HG02885 (cell line): ENCODE measurements around the gene DIPK1B.
"Not testable (repeated sequence)": the region's sequence is repeated elsewhere in the genome, so short reads cannot be mapped to it uniquely, and the experiment has no call there.

Experiments used
- ATAC-seq: cut with Tn5 transposase; IDR thresholded peaks from one replicate; pipeline ENCODE4 v1.9.1; 2021; ENCODE audit warnings: mild to moderate bottlenecking; ENCODE audit not compliant: unreplicated experiment, poor library complexity

The DIPK1B gene

DNA sequence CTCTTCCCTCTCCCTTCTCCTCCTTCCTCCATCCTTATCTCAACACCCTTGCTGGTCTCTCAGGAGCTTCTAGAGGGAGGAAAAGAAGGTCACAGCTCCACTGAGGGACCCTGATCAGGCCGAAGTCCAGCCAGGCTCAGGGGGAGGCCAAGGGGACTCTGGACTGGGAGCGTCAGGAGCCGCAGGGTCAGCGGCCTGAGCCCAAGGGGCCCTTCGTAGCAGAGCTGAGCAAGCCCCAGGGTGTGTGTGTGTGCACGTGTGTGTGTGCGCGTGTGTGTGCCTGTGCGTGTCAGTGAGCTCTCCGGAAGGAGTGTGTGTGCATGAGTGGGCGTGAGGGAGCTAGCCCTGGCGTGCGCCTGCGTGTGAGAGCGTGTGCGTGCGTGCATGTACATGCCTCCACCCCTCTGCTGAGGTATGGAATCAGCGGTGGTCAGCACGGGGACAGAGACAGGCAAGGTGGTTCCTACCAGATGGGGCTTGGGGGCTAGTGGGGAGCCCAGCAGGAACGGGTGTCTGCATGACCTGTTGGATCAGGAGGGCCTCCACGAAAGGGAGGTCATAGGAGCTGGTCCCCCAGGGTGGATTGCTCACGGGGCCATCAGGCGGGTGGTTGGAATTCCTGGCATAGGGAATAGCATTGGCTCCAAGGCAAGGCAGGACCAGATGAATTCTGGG is 15.1 kb upstream of the DIPK1B start:
- no peak for ATAC-seq

DNA sequence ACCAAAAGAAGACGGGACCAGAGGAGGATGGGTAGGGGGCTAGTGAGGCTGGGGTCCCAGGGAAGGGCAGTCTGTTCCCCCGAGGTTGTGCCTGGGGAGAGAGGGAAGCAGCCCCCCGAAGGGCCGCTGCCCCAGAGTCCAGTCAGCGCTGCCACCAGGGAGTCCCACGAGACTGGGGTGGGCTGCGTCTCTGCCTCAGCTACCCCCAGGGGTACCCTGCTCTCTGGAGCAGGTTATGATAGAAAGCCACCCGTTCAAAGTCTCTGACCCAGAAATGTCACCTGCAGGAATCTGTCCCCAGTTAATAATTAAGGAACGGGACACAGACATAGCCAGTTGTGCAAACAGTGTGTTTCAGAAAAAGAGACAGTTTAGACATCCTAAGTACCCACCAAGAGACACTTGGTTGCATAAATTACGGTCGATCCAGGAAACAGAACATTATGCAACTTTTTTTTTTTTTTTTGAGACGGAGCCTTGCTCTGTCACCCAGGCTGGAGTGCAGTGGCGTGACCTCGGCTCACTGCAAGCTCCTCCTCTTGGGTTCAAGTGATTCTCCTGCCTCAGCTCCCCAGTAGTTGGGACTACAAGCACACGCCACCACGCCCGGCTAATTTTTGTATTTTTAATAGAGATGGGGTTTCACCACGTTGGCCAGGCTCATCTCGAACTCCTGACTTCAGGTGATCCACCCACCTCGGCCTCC is 14.4 kb upstream of the DIPK1B start:
- no peak for ATAC-seq

DNA sequence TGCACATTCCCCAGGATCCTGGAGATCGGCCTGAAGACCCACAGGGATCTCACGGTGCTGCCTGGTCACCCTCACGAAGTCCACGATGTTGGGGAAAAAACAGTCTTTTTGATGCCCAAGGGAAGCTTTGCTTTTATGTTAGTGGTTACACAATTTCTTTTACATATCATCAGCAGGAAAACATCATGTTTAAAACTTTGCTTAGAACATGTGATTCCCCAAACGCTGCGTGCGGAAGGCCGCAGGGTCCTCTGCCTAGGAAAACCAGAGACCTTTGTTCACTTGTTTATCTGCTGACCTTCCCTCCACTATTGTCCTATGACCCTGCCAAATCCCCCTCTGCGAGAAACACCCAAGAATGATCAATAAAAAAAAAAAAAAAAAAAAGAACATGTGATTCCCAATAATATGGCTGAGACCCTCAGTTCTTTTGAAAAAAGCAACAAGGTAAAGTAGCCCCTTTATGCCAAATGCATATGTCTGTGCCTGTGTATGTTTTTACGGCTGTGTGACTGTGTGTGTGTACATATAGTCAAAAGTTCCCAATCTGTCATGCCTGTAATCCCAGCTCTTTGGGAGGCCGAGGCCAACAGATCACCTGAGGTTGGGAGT is 13.6 kb upstream of the DIPK1B start:
- no peak for ATAC-seq

DNA sequence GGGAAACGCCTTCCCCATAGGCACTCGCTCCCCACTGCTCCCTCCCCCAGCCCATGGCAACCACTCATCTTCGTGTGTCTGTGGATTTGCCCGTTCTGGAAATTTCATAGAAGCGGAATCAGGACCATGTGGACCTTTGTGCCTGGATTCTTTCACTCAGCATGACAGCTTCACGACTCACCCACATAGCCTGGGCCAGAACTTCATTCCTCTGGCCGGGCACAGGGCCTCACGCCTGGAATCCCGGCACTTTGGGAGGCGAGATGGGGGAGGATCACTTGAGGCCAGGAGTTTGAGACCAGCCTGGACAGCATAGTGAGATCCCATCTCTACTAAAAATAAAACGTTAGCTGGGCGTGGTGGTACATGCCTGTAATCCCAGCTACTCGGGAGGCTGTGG is 12.1 kb upstream of the DIPK1B start:
- ATAC-seq, result no peak

DNA sequence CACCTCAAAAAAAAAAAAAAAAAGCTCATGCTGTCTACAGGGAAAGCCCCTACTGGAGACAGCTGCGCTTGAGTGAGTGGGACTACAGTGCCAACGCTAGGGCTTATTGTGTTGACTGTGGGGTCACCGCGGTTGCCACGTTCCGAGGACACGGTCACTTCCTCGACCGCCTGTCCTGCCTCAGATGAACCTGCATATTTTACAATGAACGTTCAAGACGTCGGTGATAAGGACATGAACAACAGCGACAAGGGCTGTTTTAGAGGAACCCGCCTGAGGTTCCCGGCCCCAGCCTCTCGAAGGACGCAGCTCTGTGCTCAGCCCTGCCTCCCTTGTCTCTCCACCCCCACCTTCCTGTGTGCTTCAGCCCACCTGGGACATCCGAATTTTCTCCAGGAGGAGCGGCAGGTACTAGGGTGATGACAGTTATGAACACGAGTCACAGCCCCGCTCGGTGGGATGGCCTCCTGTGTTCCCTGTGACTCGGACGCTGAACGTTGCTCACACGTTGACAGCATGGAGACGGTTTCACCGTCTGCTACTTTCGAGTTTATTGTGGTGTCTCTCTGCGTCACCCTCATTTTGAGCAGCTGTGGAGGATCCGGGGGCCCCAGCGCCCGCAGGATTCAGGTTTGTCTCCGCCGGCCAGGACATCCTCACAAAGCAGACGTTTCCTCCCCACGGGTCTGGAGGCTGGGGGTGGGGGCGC is 11.3 kb upstream of the DIPK1B start:
- no peak for ATAC-seq

DNA sequence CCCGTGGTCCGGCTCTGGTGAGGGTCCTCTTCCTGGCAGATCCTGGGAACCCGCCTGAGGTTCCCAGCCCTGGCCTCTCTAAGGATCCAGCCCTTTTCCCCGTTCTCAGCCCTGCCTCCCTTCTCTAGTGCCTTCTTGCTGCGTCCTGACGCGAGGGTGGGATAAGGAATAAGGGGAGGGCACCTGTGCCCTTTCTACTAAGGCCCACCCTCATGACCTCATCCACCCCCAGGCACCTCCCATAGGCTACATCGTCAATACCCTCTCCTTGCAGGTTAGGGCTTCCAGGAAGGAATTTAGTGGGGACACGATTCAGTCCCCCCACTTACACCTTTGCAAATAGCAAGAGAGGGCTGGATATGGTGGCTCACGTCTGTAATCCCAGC is 10.7 kb upstream of the DIPK1B start:
- no peak for ATAC-seq

DNA sequence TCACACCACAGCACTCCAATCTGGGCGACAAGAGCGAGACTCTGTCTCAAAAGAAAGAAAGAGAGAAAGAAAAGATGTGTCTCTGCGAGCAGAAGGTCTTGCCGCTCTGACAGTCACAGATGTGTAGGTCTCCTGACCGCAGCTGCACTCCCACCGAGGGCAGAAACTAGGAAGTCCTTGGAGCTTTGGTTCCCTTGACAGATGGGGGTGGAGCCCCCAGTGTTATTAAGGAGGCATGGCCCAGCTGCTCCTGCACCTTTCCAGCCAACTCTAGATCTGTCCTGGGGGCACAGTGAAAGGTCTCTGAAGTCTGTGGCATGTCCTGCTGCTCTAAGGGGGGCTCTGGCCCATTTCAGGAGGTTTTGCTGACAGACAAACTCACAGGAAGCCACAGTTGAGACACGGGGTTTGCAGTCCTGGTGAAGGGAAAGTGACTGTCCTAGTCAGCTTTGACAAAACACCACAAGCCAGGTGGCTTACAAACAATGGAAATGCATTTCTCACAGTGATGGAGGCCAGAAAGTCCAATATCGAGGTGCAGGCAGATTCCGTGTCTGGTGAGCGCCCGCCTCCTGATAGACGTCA is 9.0 kb upstream of the DIPK1B start:
- no peak for ATAC-seq

DNA sequence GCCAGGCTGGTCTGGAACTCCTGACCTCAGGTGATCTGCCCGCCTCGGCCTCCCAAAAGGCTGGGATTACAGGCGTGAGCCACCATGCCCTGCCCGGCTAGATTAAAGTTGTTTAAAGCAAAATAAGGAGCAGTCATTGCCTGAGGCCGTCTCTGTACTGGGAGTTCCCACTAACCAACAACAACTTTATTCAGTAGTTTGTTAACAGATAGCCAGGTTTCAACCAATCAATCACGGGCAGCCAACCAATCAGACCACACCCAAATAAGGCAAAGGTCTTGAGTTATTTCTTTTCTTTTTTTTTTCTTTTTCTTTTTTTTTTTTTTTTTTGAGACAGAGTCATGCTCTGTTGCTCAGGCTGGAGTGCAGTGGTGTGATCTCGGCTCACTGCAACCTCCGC is 7.6 kb upstream of the DIPK1B start:
- not testable (repeated sequence) for ATAC-seq

DNA sequence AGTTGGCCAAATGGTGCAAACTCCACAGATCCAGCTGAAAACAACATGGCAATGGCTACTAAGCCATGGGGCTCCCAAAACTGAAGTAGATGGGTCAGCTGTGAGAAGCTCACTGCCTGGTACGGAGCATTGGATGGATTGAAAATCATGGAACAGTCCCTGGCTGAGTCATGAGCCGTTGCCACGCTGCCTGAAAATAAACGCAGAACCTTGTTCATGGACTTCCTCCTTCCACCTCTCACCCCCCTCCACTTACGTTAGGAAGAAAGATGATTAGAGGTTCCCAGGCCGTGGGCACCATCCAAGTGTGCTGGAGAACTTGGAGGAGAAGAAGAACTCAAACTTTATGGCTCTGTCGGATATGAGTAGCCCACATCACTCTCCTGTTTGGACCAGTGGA is 6.8 kb upstream of the DIPK1B start:
- no peak for ATAC-seq

DNA sequence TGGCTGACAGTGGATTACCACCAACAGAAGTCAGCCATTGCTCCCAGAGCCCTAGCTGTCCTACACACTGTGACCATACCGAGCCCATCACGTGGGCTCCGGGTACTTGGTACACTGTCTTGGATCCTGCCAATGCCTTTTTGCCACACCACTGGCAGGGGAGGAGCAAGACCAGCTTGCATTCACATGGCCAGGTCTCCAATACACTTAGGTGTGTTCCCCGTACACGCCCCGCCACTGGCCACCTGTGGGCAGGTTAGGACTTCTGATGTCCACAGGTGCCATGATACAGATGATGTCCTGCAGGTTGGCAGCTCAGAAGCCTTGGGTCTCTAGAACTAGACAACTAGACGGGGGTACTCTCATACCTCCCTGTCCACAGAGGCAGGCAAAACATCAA is 5.4 kb upstream of the DIPK1B start:
- ATAC-seq, result no peak

DNA sequence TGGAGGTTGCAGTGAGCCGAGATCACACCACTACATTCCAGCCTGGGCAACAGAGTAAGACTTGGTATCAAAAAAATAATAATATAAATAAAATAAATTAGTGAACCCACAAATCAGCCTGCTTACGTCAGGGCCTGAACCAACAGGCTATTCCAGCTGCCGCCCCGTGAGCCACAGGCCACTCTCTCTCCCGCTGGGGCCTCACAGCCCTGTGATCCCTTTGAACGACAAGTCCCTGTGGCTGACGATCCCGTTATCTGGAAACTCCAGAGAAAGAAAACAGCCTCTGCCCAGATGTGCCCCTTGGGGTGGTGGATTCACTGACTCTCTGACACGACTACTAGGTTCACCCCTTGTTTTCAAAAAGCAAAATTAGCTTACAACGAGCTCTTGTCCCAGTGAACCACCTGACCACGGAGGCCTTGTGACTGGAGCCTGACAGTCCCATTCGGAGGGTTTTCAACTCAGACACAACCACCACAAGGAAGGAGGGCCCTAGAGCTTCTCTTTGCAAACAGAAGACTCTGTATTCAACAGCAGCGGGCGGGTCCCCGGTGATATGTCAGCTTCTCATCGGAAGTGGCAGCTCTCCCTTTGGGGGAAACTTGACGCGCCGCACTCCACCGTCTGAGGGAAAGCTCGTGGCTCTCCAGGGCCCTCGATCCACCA is 4.4 kb upstream of the DIPK1B start:
- ATAC-seq, result no peak

DNA sequence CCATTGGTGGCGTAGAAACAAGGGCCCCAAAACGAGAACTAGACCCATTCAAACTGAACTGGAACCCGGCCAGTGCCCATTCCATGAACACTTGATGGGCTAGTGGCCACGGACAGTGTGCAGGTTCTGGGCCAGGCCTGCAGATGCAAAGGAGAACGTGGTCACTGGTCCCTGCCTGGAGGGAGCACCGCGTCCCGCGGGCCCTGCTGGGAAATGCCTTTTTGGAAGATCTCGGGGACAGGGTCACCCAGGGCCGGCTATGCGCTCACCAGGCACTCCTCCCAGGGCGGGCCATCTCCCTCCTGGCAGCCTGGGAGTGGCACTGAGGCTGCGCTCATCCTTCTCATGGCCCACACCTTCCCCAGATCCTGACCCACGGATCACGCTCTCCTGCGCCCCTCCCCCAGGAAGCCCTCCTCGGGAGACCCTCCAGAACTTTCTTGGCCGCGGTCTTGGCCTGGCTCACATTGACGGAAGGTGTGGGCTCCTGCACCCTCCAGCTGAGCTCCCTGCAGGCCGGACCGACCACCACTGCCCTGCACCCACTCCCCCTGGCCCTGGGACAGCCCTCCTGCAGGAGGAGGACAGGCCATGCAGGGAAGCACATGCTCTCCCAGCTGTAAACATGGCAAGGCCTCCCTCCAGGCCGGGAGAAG is 2.8 kb upstream of the DIPK1B start:
- no peak for ATAC-seq

DNA sequence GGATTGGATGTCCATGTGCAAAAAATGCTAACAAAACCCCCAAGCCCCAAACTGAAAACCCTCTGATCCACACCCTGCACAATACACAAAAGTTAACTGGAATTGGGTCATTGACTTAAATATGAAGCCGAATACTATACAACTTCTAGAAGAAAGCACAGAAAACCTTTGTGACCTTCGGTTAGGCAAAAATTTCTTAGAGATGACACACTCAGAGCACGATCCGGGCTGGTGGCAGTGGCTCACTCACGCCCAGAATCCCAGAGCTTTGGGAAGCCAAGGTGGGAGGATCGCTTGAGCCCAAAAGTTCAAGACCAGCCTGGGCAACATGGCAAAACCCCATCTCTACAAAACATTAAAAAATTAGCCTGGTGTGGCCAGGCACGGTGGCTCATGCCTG is 1.8 kb upstream of the DIPK1B start:
- ATAC-seq, result no peak

DNA sequence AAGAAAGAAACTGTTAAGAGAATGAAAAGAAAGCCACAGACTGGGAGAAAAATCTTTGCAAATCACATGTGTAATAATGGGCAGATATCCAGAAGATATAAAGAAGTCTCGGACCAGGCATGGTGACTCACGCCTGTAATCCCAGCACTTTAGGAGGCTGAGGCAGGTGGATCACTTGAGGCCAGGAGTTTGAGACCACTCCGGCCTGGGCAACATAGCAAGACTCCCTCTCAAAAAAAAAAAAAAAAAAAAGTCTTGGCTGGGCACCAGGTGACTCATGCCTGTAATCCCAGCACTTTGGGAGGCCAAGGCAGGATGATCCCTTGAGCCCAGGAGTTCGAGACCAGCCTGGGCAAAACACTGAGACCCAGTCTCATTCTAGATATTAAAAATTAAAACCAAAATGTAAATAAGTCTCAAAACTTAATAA is 1.1 kb upstream of the DIPK1B start:
- not testable (repeated sequence) for ATAC-seq

DNA sequence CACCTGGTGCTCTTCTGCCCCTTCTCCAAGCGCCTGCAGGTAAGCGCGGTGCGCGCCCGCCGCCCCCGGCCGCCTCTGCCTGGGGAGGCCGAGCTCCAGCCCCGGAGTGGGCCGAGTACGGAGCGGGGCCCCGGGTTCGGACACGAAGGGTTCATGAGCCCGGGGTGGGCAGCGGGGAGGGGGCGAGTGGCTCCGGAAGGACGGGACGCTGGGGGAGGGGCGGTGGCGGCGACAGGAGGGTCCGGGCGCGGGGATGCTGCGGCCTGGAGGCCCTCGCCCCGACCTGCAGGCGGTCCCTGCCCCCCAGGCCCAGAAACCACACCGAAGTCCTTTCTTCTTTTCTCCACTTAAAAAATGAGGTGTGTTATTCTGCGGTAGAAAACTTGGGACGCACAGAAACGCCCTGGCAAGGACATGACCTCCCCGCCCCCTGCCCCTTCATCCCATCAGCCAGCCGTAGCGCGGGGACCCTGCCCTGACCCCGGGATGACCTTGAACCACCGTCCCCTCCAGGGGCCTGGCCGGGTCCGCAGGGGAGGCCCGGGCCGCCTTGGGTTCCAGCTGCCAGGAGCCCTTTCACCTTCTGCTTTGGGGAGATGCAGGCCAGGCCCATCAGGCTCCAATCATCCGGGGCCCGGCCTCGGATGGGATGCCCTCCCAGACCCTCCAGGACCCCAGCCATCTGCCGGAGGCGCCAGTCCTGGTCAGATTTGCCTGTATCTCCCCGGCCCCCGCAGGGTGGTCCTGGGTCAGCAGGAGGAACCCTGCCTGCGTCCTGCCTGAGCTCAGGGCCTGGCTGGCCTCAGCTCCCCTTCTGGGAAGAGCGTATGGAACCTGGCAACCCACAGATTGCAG is 545 bp downstream of the DIPK1B start:
- no peak for ATAC-seq

DNA sequence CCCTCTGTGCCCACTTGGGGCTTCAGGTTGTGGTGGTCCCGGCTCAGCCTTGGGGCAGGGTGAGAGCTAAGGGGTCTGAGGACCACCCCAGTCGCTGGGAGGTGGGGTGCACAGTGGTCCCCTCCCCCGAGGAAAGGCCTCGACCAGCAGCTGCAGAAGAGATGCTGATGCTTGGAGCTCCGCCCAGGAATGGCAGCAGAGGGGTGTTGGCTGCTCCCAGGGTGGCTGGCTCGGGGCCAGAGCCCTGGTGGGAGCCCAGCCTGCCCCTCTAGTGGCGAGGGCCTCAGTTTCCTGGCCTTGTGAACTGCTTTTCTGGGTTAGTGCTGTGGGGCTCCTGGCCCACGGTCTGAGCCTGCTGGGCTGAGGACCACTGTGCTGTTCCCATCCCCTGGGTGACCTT is 1.2 kb downstream of the DIPK1B start:
- ATAC-seq, result no peak

DNA sequence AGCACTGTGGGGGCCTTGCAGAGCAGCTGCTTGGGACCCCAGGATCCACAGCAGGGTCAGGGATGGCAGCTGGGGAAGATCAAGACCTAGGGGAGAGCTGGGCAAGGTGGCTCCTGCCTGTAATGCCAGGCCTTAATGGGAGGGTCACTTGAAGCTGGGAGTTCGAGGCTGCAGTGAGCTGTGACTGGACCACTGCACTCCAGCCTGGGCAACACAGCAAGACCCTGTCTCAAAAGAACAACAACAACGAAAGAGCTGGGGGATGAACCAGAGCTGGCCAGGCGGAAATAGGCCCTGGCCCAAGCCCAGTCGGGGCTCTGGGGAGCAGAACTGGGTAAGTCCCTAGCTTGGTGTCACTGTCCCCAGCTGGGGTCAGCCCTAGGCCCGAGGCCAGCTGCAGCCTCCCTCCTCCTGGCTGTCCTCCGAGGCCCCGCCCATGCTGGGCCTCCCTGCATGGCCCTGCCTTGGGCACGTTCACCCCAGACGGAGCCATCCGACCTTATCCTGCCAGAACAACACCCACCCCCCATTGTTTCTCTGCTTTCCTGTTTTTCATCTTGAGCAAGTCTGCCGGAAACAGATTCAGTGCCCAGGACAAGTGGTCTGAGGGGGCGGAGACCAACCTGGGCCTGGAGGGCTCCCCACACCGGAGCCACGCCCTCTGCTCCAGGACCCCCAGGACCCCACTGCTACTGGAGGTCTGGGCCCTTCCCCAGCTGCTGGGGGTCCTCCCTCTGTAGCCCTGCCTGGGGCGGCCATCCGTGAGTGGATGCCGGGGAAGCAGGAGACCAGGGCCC is 1.9 kb downstream of the DIPK1B start:
- ATAC-seq, result no peak

DNA sequence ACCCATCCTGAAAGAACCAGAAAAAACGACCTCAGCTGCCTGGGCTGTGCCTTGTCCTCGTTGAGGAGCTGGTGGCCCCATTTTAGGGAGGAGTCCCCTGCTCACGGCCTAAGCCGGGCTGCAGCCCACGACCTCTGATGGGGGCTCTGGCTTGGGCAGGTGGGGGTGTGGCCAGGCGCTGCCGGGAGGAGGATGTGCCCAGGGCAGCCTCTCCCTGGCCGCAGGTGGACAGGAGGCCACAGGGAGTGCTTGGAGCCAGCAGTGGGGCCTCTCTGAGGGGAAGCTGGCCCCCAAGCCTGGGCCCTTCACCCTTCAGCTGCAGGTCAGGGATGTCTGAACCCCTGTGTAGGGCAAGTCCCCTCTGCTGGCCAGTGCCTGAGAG is 2.5 kb downstream of the DIPK1B start:
- ATAC-seq, result no peak
